Nephron (organoid): ENCODE measurements around the gene NLRP1.

Experiments used
- H3K27ac Mint-ChIP-seq, 3 experiments: 2 replicates each; pipeline ENCODE4 v1.8.0; 2020; ENCODE audit warnings: mixed read lengths in 3 of 3, mild to moderate bottlenecking in 2 of 3, moderate library complexity in 1 of 3
- H3K27me3 Mint-ChIP-seq: 2 replicates; pipeline ENCODE4 v1.8.0; 2021; ENCODE audit warnings: low read depth, mild to moderate bottlenecking, moderate library complexity, mixed read lengths
- H3K36me3 Mint-ChIP-seq: 2 replicates; pipeline ENCODE4 v1.8.0; 2020; ENCODE audit warnings: low read depth, mixed read lengths
- H3K4me1 Mint-ChIP-seq: 2 replicates; pipeline ENCODE4 v1.8.0; 2020; ENCODE audit warnings: mixed read lengths
- H3K4me3 Mint-ChIP-seq, 3 experiments: 2 replicates each; pipeline ENCODE4 v1.8.0; 2020; ENCODE audit warnings: mild to moderate bottlenecking in 3 of 3, mixed read lengths in 3 of 3, moderate library complexity in 2 of 3
- H3K9me3 Mint-ChIP-seq: 2 replicates; pipeline ENCODE4 v1.8.0; 2020; ENCODE audit warnings: mixed read lengths
- CTCF ChIP-seq, 3 experiments: fragments of 200-600 bp; sonication (generic); IDR thresholded peaks; one replicate each; pipeline ENCODE4 v1.5.0; 2021; ENCODE audit warnings: antibody characterized with exemption in 3 of 3; ENCODE audit not compliant: unreplicated experiment in 3 of 3

The NLRP1 gene

GRCh38 chr17:5502552-5502951 is 81.8 kb downstream of the NLRP1 start:
- peak overlapping the region in 1 of 3 experiments; percentile 9 for H3K27ac Mint-ChIP-seq
- TF ChIP-seq CTCF (IDR thresholded peaks at IDR 0.05; ENCODE audit: unreplicated experiment in 3 of 3), result no peak
- peaks cover 13% of the 10 kb centered on the region for H3K36me3 Mint-ChIP-seq
- H3K9me3 Mint-ChIP-seq, result no peaks in the 10 kb centered on the region
- peak overlapping the region in 2 of 3 experiments; percentile 3 to 10 for H3K4me3 Mint-ChIP-seq
- H3K27me3 Mint-ChIP-seq, result peaks cover 18% of the 10 kb centered on the region
- H3K4me1 Mint-ChIP-seq, result peaks cover 15% of the 10 kb centered on the region

GRCh38 chr17:5501685-5502084 is 82.6 kb downstream of the NLRP1 start:
- Mint-ChIP-seq H3K27ac (peak overlapping the region; percentile 56 to 95 (median 88)), H3K36me3 (peaks cover 18% of the 10 kb centered on the region), H3K27me3 (peaks cover 22% of the 10 kb centered on the region), H3K9me3 (no peaks in the 10 kb centered on the region), H3K4me3 (peak overlapping the region; percentile 81 to 100 (median 100)), H3K4me1 (peaks cover 15% of the 10 kb centered on the region)
- no peak for TF ChIP-seq CTCF (IDR thresholded peaks at IDR 0.05; ENCODE audit: unreplicated experiment in 3 of 3)

- H3K9me3 Mint-ChIP-seq, result no peaks in the 10 kb centered on the region
- H3K4me1 Mint-ChIP-seq, result peaks cover 15% of the 10 kb centered on the region
- H3K4me3 Mint-ChIP-seq, result peak overlapping the region; percentile 100
- peaks cover 26% of the 10 kb centered on the region for H3K27me3 Mint-ChIP-seq
- H3K36me3 Mint-ChIP-seq, result peaks cover 20% of the 10 kb centered on the region
- no peak for TF ChIP-seq CTCF (IDR thresholded peaks at IDR 0.05; ENCODE audit: unreplicated experiment in 3 of 3)
- peak overlapping the region; percentile 60 to 95 (median 88) for H3K27ac Mint-ChIP-seq
Observed at GRCh38 chr17:5500589-5501391, 83.5 kb downstream of the NLRP1 start.

- Mint-ChIP-seq H3K9me3 (no peaks in the 10 kb centered on the region), H3K4me3 (peak overlapping the region; percentile 100), H3K36me3 (peaks cover 20% of the 10 kb centered on the region), H3K27ac (peak overlapping the region; percentile 60 to 95 (median 88)), H3K27me3 (peaks cover 29% of the 10 kb centered on the region), H3K4me1 (peaks cover 15% of the 10 kb centered on the region)
- no peak for TF ChIP-seq CTCF (IDR thresholded peaks at IDR 0.05; ENCODE audit: unreplicated experiment in 3 of 3)
Observed at GRCh38 chr17:5500247-5500588, 84.1 kb downstream of the NLRP1 start.

GRCh38 chr17:5499476-5500231 is 84.7 kb downstream of the NLRP1 start:
- peaks cover 15% of the 10 kb centered on the region for H3K4me1 Mint-ChIP-seq
- H3K27me3 Mint-ChIP-seq, result peaks cover 32% of the 10 kb centered on the region
- peaks cover 20% of the 10 kb centered on the region for H3K36me3 Mint-ChIP-seq
- TF ChIP-seq CTCF (IDR thresholded peaks at IDR 0.05; ENCODE audit: unreplicated experiment in 3 of 3), result no peak
- H3K27ac Mint-ChIP-seq, result peak overlapping the region; percentile 60 to 95 (median 88)
- H3K9me3 Mint-ChIP-seq, result no peaks in the 10 kb centered on the region
- H3K4me3 Mint-ChIP-seq, result peak overlapping the region; percentile 100
